GM12875 (cell line): ENCODE data around the gene SMKR1.

ENCODE experiments used
- H3K4me3 ChIP-seq: one replicate; pipeline ENCODE4 v1.5.1; 2011; ENCODE audit warnings: low read depth, low read length, control low read depth
- TF ChIP-seq, protein P1 (sequence below): IDR thresholded peaks from 2 replicates; pipeline ENCODE4 v1.5.1; 2011; ENCODE audit warnings: low read depth, mild to moderate bottlenecking, control low read depth, inconsistent platforms, low read length, moderate library complexity, borderline replicate concordance; ENCODE audit not compliant: insufficient read depth

The SMKR1 gene

DNA sequence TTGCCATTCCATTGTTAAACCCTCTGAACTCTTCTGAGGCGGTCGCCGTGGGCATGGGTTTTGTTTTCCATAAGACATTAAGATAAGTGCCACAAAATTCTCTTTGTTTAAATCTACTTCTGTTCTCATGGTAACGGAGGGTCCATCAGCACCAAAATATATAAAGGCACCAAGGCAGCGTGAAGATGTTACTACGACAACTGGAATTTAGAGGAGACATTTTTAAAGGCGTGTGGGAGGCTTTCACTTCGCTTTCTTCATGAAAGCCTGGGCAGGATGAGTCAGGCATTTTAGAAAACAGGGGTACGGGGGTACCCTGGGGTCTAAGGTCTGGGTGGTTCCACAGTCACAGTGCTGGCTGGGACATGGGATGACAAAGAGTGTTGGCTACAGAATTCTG, 34.0 kb downstream of the SMKR1 start:
- no peak overlapping the region for H3K4me3 ChIP-seq
- TF ChIP-seq, protein P1, sequence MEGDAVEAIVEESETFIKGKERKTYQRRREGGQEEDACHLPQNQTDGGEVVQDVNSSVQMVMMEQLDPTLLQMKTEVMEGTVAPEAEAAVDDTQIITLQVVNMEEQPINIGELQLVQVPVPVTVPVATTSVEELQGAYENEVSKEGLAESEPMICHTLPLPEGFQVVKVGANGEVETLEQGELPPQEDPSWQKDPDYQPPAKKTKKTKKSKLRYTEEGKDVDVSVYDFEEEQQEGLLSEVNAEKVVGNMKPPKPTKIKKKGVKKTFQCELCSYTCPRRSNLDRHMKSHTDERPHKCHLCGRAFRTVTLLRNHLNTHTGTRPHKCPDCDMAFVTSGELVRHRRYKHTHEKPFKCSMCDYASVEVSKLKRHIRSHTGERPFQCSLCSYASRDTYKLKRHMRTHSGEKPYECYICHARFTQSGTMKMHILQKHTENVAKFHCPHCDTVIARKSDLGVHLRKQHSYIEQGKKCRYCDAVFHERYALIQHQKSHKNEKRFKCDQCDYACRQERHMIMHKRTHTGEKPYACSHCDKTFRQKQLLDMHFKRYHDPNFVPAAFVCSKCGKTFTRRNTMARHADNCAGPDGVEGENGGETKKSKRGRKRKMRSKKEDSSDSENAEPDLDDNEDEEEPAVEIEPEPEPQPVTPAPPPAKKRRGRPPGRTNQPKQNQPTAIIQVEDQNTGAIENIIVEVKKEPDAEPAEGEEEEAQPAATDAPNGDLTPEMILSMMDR, result no peak

DNA sequence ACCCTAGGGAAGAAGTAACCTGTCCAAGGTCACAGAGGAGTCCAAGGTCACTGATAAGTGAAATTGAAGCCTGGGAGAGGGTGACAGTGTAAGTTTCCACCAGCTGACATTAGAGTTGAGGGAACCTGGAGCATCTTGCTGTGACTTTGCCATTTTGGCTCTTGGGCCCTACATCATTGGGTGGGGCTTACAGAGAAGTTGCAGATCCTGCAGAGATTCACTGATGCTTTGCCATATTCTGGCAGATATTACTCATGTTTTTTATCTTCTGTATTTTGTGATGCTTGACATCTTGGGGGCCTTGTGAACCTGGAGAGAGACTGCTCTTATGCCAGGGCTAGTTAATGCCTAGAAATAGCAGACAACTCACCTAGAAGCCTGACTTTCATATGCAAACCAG, 36.5 kb downstream of the SMKR1 start:
- TF ChIP-seq, protein P1, result no peak
- no peak overlapping the region for H3K4me3 ChIP-seq

DNA sequence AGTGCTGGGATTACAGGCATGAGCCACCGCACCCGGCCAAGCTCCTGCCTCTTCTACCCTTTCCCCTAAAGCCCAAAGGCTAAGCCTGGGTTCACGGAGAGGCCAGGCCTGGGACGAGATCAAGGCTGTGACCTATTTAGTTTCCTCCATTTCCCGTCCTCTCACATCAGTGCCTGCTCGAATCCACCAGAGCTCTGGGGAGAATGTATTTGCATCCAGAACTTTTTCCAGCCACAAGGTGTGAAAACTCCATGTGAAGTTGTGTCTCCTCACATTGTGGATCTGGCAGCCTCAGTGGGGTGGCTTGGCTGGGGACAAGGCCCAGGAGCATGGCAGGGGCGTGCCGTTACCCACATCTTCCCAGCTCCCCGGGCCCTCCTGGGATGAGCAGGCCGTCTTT, 38.0 kb downstream of the SMKR1 start:
- no peak overlapping the region for H3K4me3 ChIP-seq
- TF ChIP-seq, protein P1, result no peak

DNA sequence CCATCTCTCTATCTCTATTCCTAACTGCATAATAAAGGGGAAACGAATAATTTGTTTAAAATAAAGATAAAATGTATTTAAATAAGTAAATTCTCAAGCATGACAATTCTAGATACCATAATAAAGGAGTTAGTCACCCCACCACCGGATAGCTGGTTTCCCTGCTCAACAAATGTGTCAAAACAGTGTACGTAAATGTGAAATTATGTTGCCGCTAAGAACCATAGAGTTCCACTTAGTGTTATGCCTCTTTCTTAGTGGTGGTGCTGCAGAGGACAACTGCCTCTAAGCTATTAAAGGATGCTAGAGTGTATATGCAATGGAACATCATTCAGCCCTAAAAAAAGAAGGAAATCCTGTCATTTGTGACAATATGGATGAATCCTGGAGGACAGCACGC, 42.4 kb downstream of the SMKR1 start:
- no peak overlapping the region for H3K4me3 ChIP-seq
- TF ChIP-seq, protein P1, result no peak

DNA sequence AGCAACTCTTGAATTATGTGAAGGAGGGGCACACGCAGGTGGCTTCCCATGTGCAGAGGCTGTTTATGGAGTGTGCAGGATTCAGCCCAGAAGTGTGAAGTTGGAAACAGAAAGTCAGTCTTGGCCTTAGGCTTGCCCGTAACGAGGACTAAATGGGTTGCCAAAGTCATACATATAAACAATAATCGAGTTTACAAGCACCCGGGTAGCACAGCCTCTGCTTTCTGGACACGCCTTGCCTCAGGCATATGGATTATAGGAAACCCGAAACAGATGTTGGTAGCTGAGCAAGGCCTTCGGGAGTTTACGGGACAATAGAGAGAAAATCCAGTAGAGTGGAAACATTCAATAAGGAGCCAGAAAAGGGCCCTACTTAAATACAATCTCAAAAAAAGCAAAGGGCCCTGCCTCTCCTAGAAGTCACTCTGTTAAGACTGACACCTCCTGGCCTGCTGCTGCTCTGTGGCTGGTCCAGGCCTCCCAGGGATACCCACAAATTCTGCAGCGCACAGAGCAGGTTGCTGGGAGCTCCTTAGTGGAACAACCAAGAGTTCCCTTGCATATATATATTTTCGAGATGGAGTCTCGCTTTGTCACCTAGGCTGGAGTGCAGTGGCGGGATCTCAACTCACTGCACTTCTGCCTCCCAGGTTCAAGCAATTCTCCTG, 48.5 kb downstream of the SMKR1 start:
- TF ChIP-seq, protein P1, result no peak
- no peak overlapping the region for H3K4me3 ChIP-seq

DNA sequence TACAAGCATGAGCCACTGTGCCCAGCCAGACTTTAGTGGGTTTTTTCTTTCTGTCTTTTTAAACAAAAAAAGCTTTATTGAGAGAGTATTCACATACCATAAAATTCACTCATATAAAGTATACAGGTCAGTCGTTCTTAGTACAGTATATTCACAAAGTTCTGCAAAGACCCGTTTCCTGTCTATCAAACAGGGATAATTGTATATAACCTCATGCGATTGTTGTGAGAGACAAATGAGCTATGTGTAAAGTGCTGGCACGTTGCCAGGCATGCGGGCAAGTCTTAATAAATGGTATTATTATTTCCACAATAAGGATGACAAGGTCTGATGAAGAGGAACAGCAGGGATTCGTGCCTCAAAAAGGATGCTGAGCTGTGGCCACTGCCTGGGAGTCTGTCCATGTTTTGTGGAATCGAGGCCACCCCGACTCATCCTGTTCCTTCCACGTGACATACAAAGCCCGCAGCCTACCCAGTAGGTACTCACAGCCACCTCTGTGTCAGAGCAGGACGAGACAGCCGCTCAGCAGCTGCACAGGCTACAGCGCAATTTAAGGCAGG, 51.6 kb downstream of the SMKR1 start:
- H3K4me3 ChIP-seq, result no peak overlapping the region

More for the DNA sequence above, 51.6 kb downstream of the SMKR1 start:
- TF ChIP-seq, protein P1, result no peak
